OCI-LY3 (cell line): Measurements from ENCODE around the gene GPRC5B.

Experiments used
- CTCF ChIP-seq: fragments of 200-600, 300-600 bp; sonication (generic); IDR thresholded peaks from 2 replicates; pipeline ENCODE4 v1.5.1; 2014; ENCODE audit warnings: antibody characterized with exemption, low read length, low read depth
- EZH2phosphoT487 ChIP-seq: fragments of 200-600 bp; shearing (Covaris generic); IDR thresholded peaks from 2 replicates; pipeline ENCODE4 v1.6.1; 2018; ENCODE audit warnings: antibody characterized with exemption, mixed run types, low read depth

DNA sequence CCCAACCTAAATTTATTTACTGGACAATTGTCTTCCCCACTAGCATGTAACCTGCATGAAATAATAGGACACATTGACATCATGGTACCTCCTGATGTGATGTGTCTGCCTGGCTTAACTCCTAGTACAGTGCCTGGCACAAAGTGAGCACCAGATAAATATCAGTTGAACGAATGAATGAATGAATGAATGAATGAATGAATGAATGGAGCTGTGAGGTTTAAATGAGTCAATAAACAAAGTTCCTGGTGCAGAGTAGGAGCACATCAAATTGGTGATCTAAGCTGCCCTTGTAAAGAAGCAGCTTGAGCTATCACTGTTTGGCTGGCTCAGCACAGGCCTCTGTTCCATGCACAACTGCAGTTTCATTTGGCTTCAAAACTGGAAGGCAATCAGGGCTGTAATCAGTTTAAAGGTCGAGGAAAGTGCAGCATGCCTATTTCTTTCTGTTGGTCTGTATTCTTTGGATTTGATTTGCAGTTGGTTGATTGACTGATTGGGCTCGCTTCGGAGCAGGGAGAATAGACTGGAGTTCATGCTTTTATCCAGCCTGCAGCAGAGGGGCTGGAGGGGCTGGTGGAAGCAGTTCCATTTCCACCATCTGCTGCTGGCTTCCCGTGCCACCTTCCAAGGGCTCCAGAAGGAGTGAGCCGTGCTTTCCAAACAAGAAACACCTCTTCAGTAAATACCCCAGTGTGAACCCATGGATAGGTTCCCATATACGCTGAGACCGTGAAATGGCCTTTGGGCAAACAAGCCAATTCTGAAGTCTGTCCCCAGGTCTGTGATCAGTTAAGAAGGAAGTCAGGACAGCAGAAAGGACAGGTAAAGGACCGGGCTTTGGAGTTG lies 54.6 kb downstream of the GPRC5B start:
- TF ChIP-seq CTCF (no peak), EZH2phosphoT487 (no peak)
